ENCODE measurements around the gene CSMD2.
A peak's percentile ranks its signal among the peaks of the same experiment; 100 is the strongest.

DNA sequence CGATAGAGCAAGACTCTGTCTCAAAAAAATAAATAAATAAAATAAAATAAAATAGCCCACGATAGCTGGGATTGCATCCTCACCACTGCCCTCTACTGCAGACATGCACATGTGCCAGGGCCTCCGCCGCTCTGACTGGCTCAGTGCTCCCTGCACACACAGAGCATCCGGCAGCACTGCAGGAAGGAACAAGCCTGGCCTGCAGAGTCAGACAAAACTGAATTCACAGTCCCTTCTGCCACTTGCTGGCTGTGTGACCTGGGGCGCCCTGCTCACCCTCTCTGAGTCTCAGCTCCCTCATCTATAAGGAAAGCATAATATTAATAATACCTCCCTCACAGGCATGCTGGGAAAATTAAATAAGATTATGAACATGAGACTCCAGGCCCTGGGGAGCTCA is 35.4 kb downstream of the CSMD2 start:
- TF ChIP-seq RAD21 (IDR thresholded peaks at IDR 0.05; ENCODE audit: low read depth) (peak; percentile 17; the same call in 1 of the 2 replicates), POLR2AphosphoS5 (IDR thresholded peaks at IDR 0.05; ENCODE audit: low read depth, low read length) (no peak), POLR2A (IDR thresholded peaks at IDR 0.05; ENCODE audit: borderline replicate concordance, extremely low read depth, insufficient read depth, insufficient read length) (no peak), EGR1 (IDR thresholded peaks at IDR 0.05; ENCODE audit: low read depth) (no peak), EZH2 (IDR thresholded peaks at IDR 0.05) (no peak), SP1 (IDR thresholded peaks at IDR 0.05; ENCODE audit: low read depth) (no peak), YY1 (IDR thresholded peaks at IDR 0.05; ENCODE audit: extremely low read depth, insufficient replicate concordance, low read depth, low read length) (no peak), JUND (IDR thresholded peaks at IDR 0.05) (no peak), FOSL1 (IDR thresholded peaks at IDR 0.05; ENCODE audit: low read depth) (no peak), CEBPB (IDR thresholded peaks at IDR 0.05; ENCODE audit: low read depth) (no peak), ELF1 (IDR thresholded peaks at IDR 0.05; ENCODE audit: borderline replicate concordance, low read depth) (no peak), EZH2phosphoT487 (IDR thresholded peaks at IDR 0.05; ENCODE audit: borderline replicate concordance) (no peak)
- TF ChIP-seq, protein P1, sequence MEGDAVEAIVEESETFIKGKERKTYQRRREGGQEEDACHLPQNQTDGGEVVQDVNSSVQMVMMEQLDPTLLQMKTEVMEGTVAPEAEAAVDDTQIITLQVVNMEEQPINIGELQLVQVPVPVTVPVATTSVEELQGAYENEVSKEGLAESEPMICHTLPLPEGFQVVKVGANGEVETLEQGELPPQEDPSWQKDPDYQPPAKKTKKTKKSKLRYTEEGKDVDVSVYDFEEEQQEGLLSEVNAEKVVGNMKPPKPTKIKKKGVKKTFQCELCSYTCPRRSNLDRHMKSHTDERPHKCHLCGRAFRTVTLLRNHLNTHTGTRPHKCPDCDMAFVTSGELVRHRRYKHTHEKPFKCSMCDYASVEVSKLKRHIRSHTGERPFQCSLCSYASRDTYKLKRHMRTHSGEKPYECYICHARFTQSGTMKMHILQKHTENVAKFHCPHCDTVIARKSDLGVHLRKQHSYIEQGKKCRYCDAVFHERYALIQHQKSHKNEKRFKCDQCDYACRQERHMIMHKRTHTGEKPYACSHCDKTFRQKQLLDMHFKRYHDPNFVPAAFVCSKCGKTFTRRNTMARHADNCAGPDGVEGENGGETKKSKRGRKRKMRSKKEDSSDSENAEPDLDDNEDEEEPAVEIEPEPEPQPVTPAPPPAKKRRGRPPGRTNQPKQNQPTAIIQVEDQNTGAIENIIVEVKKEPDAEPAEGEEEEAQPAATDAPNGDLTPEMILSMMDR (IDR thresholded peaks at IDR 0.05 in 2 of 3, conservative IDR thresholded peaks at IDR 0.05 in 1 of 3; ENCODE audit: borderline replicate concordance in 1 of 3, insufficient read depth in 1 of 3, low read depth in 2 of 3, low read length in 2 of 3): no peak
